Forelimb muscle (tissue), 1 donor: ENCODE data around the gene PFKM. TPM values are rescaled to one million over a fixed set of nuclear protein-coding genes. Genes with fewer than 3 reads are reported as not detected.

Experiments used
- DNase-seq: peaks from one replicate; pipeline ENCODE4 v3.0.0-alpha.2; 2013; ENCODE audit warnings: low read depth
- polyA plus RNA-seq: library from polyadenylated mRNA; unstranded; fragments of 120-200 nt; gene quantifications from one replicate; pipeline ENCODE4 v1.2.1, GENCODE V29; 2013; ENCODE audit not compliant: insufficient read length

PFKM gene
- polyA plus RNA-seq, result 319 TPM

- peak; percentile 79 for DNase-seq
Measured at GRCh38 chr12:48119078-48119833, at the start of gene PFKM. Gene PFKM, plus strand, starts transcription at chr12:48119364. Its CDS starts 3,411 bp downstream, at chr12:48122775.

GRCh38 chr12:48070033-48070432, 49.1 kb upstream of the PFKM start:
- no peak for DNase-seq

- no peak for DNase-seq
Measured at GRCh38 chr12:48070731-48071130, 48.4 kb upstream of the PFKM start.

DNA sequence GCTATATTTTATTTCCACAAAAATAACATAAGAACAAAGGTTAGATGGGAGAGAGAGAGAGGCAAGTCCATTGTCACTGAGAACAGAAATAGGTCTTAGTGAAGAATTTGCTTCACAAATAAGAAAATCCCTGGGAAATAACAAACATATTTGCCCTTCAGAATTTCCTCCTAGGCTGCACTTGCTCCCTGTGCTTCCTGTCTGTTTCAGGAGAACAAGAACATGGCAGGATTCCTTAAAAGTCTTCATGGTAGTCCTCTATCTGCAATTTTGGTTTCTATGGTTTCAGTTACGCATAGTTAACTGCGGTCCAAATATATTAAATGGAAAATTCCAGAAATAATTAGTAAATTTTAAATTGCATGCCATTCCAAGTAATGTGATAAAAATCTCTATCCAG, 47.4 kb upstream of the PFKM start:
- no peak for DNase-seq

DNA sequence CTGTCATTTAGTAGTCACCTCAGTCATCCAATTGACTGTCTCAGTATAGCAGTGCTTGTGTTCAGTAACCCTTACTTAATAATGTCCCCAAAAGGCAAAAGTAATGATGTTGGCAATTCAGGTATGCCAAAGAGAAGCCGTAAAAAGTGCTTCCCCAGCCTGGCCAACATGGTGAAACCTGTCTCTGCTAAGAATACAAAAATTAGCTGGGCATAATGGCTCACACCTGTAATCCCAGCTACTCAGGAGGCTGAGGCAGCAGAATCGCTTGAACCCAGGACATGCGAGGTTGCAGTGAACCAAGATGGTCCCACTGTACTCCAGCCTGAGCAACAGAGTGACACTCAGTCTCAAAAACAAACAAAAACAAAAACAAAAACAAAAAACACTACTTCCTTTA, 46.9 kb upstream of the PFKM start:
- DNase-seq, result no peak

GRCh38 chr12:48074266-48074665, 44.9 kb upstream of the PFKM start:
- DNase-seq, result no peak

DNA sequence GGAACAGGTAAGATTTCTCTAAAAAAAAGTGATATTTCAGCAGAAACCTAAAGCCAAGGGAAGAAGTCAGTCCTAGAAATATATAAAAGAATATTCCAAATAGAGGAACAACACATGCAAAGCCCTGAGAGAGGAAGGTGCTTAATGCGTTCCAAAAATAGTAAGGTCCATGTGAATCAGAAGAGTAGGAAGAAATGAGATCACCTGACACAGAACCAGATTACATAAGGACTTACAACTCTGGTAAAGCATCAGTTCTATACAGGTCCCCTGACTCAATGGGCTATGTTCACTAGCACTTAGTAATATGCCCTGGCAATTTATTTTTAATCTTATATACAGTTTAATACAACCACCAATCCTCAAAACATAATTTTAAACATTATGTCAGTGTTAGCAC, 43.3 kb upstream of the PFKM start:
- DNase-seq, result no peak

DNA sequence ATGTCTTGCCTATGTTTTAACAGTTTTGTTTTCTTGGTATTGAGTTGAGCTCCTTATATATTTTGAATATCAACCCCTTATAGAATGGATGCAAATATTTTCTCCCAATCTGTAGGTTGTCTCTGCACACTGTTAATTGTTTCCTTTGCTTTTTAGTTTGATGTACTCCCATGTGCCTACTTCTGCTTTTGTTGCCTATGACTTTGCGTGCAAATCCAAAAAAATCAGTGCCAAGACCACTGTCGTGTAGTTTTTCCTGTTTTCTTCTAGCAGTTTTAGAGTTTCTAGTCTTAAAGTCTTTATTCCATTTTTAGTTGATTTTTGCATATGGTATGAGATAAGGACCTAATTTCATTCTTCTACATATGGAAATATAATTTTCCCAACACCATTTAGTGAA, 42.1 kb upstream of the PFKM start:
- DNase-seq, result no peak

DNA sequence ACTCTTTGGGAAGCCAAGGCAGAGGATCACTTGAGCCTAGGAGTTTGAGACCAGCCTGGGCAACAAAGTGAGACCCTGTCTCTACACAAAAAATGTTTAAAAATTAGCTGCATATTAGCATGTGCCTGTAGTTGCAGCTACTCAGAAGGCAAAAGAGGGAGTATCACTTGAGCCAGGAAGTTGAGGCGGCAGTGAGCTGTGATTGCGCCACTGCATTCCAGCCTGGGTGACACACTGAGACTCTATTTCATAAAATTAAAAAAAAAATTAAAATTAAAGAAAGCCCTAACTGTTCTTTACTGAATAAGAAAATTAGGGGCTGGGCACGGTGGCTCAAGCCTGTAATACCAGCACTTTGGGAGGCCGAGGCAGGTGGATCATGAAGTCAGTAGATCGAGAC, 40.3 kb upstream of the PFKM start:
- no peak for DNase-seq

DNA sequence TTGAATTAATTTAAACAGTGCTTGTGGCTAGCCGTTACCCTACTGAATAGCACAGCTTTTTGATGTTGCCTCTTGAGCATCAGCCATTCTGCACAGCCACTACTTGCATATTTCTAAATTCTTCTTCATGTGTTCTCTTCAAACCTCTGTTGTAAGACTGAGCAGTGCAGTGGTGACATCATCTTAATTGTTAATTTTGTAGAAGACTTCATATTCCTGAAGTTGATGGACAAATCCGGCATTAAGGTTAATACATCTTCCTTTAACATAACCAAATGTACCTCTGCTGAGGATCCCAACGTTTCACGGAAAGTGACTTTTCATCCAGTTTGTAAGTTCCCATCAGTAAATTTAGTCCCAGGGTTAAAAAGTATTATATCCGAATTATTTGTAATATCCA, 38.9 kb upstream of the PFKM start:
- DNase-seq, result no peak

- DNase-seq, result no peak
Measured at GRCh38 chr12:48080821-48081220, 38.3 kb upstream of the PFKM start.

DNA sequence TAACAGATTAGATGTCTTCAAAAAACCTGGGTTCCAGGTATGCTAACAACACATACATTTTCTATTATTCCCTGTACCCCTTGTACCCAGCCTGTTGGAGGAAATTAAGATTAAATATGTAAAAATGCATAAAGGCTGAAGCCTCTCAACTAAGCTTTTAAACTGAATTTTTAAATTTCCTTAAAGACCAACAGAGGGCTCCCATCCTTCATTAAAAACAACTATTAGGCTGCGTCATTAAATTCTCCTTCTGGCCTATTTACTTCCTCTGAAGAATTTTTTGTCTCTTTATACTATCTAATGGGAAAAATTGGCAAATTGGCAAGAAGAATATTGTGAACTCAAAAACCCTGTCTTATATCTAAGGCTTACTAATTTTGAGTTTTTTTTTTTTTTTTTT, 35.1 kb upstream of the PFKM start:
- no peak for DNase-seq

DNA sequence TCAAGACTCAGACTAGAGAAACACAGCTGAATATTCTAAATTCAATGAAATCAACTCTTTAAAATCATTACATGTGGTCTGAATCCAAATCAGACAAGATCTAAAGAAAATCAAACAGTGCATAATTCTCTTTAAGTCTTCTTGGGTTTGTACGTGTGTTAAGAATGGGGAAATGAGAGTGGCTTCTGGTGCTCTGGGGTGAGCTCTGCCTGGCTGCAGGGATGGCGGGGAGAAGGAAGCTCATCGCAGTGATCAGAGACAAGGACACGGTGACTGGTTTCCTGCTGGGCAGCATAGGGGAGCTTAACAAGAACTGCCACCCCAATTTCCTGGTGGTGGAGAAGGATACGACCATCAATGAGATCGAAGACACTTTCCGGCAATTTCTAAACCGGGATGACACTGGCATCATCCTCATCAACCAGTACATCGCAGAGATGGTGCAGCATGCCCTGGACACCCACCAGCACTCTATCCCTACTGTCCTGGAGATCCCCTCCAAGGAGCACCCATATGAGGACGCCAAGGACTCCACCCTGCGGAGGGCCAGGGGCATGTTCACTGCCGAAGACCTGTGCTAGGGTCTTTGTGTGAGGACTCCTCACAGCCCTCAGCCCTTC, 34.2 kb upstream of the PFKM start:
- DNase-seq, result no peak

DNA sequence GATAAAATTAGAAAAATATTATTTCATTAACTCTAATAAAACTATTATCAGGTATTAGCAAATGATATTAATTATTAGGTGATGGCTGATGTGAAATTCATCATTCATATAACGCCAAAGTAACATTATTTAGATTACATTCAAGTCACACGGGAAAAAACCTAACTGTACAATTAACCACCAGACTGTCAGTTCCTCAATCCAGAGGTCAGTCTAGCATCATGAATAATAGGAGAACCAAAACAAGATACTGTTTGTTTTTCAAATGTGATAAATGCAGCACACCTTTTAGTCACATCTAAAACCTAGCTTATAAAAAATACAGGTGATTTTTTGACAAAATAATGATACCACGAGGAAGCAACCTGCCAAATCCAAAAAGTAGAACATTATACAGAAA, 32.8 kb upstream of the PFKM start:
- no peak for DNase-seq

GRCh38 chr12:48092611-48093010, 26.6 kb upstream of the PFKM start:
- DNase-seq, result no peak

DNA sequence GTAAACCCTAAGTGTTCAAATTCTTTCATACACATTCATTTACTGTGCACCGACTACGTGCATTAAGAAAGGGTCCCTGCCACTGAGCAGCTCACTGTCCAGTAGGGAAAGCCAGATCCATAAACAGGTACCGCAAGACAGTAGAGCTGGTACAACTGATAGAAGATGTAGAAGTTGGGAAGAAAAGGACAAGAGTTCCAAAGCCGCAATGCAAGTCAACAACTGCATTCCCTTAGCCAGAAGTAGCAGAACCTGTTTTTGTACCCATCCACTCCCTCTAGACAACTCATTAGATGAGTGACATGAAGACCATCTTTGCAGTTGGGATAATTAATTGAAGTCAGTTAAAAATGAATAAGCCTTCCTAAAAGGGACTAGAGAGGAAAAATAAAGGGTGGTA, 14.6 kb upstream of the PFKM start:
- no peak for DNase-seq

GRCh38 chr12:48105321-48105866, 13.8 kb upstream of the PFKM start:
- no peak for DNase-seq

DNA sequence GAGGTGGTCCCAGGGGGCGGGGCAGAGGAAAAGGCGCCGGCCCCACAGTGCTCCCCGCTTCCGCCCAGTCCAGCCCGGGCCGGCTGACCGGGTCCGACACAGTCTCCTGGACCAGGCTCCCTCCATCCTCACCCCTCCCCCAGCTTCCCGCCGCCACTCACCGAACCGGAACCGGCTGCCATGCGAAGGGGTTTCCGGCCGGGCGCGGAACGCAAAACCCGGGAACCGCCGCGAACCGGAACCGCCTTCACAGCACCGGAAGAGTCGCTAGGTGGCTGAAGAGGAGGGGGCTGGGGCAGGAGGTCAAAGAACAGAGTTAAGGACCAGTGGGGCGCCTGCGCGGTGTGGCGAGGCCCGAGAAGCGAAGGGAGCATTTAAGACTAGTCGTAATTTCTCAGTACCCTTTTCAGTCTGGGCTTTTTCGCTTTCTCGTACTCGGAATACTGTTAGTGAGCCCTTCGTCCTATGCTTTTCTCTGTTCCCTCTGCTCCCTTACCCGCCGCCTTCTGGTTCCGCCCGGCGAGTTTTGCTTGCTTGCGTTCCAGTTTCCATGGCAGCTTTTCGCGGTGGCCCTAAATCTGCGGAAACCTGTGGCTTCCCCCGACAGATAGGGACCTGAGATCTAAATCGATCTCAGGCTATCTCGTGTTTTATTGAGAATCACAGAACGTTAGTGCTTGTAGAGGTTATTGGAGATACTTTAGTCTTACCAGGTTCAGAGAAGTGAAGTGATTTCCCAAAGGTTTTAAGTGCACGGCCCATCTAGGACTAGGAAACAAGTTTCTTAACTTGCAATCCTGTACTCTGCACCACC, 13.1 kb upstream of the PFKM start, which contains the start of gene SENP1:
Gene SENP1 (minus strand): TSS at position 213 of the 814 bp plus-strand sequence. CDS start 4,607 bp downstream, outside the sequence.
- peak; percentile 50 for DNase-seq

DNA sequence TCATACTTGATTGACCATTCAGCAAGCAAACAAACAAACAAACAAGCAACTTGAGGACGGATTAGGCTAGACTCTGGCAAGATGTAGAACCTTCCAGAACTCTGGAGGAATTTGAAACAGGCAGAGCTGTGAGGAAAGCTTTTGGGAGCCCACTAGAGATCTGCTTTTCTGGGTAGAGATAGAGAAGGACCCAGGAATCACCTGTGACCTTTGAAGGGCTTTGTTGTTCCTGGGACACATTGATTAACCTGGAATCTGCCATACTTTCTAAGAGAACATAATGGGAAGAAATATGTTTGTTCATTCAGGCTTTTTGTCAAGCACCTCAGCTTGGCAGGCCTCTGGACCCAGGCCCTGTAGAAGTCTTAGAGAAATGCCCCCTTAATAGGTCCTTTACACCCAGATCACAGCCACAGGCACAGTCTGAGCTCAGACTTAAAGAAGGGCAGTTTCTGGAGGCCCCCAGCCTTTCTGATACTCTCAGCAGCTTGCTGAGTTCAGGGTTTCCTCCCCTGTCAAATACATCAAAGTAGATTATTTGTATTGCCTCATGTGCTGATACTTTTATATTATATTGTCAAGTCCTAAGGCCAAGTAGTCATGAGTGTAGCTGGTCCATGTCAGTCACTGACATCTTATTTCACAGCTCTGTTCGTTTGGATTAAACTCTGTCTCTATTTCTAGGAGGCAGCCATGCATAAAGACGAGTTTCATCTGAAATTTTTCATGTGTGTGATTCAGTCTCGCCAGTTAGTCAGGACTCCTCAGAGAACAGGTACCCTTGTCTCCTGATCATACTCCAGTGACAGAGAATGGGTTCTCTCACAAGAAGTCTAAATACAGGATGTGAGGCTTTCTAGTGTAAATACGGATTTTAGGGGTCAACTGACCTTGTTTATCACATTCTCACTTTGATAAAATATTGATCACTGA, 12.2 kb upstream of the PFKM start:
- DNase-seq, result no peak

DNA sequence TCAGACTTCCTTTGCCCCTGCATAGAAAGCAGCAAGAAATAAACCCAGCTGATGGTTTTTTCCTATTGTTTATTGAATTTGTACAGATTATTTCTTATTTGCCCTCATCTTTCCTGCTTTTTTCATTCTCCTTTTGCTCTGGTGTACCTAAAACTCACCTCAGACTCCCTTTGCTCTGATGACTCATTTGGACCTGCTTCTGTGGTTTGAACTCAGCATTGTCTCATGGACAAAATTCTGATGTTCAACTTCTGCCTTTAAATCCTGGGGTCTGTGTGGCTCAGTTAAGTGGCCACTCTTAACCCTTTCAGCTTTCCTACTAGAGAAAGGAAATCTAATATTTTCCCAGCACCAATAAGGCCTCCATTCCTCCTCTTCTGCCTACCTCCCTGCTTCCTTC, 9.7 kb upstream of the PFKM start:
- no peak for DNase-seq

GRCh38 chr12:48110691-48111311, 8.4 kb upstream of the PFKM start:
- no peak for DNase-seq
